ENCODE measurements around the gene PALM.
"Not testable (repeated sequence)": the region's sequence is repeated elsewhere in the genome, so short reads cannot be mapped to it uniquely, and the experiment has no call there.

PALM gene, protein sequence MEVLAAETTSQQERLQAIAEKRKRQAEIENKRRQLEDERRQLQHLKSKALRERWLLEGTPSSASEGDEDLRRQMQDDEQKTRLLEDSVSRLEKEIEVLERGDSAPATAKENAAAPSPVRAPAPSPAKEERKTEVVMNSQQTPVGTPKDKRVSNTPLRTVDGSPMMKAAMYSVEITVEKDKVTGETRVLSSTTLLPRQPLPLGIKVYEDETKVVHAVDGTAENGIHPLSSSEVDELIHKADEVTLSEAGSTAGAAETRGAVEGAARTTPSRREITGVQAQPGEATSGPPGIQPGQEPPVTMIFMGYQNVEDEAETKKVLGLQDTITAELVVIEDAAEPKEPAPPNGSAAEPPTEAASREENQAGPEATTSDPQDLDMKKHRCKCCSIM

DNA sequence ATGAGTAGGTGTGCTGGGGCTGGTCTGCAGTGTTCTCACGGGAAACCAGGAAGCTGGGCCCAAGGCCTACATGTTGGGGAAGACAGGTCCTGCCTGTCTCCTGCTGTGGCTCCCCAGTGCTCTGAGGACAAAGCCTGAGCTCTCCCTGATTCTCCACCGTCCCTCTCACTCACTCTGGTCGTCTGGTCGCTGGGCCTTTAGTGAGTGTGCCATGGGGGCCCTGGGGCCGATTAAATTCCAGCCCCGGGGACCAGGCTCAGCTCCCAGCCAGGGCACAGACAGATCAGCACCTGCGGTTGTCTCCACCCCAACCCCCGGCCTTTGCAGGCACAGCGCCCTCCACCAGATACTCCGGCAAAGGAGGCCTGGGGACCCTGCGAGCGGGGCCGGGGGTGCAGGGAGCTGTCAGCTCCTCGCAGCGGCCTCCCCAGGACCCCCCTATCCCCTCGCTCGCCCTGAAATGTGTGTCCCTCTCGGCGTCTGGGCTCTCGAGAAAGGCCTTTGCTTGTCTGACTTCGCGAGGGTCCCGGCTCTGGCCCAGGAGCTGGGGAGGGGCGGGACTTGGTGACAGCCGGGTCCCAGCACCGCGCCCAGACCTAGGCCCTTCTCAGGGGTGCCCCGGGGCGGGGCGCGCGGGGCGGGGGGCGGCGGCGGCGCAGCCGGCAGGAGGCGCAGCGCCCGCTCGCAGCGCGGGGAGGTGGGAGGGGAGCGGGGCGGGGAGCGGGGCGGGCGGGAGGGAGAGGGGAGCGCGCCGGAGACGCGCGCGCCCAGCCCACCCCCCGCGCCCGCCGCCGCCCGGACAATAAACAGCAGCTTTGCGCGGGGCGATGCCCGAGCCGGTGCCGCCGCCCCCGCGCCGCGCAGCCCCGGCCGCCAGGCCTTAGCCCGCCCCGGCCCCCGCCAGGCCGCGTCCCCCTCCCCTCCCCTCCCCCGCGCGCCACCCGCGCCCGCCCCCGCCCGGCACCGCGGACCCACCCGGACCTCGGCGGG, at the start of gene PALM:
PALM (plus strand) TSS at position 782 of the 990 bp plus-strand sequence. CDS start 212 bp downstream, outside the sequence.
- DNase-seq: no peak

DNA sequence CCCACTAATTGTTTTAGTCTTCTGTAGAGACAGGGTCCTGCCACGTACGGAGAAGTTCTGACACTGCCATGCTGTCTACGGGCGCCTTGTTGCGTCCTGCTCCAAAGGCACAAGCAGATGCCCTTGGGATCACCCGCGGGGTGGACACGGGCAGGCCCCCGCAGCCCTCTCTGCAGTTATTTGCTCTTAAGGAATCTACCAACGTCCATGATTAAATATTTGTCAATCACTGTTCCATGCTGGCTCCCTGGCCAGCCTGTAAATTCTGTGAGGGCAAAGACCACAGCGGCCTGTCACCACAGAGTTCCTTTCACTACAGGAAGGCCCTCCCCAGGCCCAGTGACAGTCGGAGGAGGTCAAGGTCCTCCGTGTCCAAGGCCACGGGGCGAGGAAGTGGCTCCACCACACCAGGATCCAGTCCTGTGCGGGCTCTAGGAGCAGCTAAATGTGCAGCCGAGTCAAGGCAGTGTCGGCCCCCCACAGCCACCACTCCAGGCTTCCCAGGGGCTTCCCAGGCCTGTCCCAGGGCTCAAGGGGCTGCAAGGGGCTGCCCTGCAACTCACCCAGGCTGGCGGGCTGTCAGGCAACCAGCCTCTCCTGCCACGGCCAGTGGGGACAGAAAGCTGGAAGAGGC, 47.8 kb upstream of the PALM start:
- no peak for DNase-seq

DNA sequence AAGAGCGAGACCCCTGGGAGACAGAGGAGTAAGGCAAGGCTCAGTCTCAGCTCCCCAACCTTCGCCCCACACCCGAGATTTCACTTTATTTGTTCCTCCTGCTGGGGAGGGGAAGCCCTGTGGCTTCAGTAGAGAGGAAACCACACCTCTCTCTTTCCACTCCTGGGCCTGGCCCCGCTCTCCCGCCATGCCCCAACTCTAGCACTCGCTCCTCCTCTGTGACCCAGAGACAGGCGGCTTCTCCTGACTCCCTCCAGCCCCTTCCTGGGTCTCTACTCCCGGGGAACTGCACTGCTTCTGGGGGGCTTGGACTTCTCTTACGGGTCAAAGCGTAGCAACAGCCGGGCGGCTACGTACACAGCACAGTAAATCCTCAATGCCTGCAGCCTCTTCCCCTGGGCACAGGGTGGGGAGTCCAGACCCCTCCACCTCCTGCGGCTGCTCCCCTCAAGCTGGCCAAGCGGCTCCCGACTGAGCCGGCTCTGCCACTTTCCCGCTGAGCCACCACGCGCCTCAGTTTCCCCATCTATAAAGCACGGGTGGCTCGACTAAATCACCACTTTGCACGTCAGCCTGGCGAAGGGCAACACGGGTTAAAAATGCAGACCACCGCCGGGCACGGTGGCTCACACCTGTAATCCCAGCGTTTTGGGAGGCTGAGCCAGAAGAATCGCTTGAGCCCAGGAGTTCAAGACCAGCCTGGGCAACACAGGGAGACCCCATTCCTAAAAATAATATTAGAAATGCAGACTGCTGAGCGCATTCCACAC, 47.1 kb upstream of the PALM start:
- DNase-seq: peak; percentile 50

DNA sequence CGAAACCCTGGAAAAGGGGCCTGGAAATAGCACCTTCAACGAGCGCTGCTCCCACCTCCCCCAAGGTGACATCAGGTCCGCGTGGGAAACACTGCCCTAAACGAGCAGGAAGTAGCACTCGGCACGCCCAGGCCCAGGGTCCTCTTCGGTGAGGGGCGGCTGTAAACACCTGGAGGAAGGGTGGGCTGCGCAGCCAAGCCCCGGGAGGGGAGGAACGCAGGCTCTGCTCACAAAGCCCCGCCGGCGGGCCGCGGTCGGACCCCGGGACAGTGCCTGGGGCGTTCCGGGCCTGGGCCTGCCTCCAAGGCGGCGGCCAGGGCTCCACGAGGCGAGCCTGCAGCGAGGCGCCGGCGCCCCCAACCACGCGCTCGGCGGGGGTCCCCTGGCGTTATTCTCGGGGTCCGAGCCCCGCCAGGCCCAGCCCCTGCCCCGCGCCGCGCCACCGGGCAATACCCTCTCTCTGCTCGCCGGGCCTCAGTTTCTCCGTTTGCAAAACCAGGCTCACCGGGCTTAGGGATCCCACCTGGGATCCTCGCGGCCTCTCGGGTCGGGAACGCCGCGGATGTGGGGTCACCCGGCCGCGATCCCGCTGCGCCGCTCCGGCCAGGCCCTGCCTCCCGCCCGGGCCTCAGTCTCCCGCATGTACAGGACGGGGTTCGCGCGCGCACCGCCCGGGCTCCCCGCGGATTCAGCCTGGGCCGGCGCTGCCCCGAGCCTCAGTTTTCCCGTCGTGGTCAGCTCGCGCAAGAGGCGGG, 46.4 kb upstream of the PALM start:
- DNase-seq: peak; percentile 43 to 63

DNA sequence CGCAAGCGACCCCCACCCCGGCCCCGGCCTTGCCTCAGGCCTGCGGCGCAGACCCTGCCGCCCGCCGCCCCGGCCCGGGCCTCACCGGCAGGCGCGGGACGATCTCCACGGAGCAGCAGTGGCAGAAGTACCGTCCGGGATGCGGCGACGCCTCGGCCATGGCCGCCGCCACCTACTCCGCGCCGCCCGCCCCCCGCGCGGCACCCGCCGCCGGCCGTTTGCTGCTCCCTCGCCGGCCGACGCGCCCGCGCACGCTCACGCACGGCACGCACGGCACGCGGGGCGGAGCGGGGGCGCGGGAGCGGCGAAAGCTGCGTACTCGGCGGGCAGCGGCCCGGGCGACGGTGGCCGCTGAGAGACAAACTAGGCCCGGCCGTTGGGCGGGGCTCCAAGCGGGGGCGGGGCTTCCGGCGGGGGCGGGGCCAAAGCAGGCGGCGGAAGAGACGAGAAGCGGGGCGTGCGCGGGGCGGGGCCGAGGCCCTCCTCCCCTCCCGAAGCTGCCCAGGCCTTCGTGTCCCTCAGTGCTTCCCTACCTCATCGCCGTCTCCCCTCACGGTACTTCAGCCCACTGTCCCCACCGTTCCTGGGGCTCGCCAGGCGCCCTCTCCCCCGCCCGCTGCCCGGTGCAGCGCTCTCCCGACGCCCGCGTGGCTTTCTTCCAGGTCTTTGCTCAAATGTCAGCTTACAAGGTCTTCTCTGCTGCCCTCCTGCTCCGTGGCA, 45.6 kb upstream of the PALM start, which contains the start of gene RNF126:
RNF126 (minus strand) TSS at position 253 of the 720 bp plus-strand sequence; CDS start at position 160, 93 bp downstream.
- peak; percentile 97 to 98 for DNase-seq

DNA sequence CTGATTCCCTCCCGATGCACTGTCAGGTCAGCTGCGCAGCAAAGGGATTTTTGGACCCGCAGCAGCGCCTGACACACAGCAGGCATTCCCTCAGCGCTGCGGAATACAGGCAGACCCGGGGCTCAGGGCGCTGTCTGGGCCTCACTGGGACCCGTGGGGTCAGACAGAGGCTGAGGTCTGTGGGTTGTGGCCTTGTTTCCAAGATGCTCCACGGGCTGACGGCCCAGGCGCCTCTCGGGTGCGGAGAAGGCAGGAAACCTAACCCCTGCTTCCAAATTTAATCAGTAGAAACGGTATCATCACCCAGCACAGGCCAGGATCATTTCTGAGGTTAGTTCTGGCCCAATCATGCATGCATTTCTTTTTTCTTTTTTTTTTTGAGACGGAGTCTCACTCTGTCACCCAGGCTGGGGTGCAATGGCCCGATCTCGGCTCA, 45.0 kb upstream of the PALM start:
- no peak for DNase-seq

DNA sequence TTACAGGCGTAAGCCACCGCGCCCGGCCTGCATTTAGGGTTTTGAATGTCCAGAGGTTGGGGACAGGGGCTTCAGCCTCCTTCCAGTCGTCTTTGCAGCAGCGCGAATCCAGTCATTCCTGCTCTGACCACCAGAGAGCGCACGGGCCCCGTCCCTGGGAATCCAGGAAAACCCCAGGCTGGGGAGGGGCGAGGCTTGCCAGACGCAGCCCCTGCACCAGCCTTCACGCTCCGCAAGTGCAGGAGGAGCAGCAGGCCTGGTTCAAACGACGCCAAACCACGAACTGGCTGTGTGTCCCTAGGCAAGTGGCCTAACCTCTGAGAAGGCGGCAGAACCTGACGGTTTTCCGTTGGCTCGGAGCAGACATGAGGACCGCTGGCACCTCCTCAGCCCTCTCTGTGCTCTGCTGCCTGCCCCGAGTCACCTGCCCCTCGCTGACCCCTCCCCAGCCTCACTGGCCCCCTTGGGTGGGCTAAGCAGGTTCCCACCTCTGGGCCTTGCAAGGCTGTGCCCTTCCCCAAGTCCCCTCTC, 43.8 kb upstream of the PALM start:
- DNase-seq: peak; percentile 81 to 83

DNA sequence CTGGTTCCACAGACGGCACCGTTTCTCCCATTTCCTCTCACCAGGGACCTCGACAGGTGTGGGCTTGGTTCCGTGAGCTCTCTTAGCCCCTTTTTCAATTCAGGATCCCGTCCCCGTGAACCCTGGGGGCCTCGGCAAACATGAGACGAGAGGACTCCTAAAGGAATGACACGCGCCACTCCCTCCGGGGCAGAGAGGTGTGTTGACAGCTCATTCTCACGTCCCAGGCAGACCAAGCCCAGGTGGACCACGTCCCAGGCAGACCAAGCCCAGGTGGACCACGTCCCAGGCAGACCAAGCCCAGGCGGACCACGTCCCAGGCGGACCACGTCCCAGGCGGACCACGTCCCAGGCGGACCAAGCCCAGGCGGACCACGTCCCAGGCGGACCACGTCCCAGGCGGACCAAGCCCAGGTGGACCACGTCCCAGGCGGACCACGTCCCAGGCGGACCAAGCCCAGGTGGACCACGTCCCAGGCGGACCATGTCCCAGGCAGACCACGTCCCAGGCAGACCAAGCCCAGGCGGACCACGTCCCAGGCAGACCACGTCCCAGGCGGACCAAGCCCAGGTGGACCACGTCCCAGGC, 41.7 kb upstream of the PALM start:
- not testable (repeated sequence) for DNase-seq

DNA sequence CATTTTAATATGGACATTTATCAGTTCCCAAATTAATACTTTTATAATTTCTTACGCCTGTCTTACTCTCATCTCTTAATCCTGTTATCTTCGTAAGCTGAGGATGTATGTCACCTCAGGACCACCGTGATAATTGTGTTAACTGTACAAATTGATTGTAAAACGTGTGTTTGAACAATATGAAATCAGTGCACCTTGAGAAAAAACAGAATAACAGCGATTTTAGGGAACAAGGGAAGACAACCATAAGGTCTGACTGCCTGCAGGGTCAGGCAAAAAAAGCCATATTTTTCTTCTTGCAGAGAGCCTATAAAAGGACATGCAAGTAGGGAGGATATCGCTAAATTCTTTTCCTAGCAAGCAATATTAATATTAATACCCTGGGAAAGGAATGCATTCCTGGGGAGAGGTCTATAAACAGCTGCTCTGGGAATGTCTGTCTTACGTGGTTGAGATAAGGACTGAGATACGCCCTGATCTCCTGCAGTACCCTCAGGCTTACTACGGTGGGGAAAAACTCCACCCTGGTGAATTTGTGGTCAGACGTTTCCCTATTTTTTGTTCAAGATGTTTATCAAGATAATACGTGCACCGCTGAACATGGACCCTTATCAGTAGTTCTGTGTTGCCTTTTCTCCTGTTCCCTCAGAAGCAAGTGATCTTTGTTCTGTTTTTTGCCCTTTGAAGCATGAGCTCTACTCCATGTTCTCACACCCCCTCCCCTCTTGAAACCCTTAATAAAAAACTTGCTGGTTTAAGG, 39.9 kb upstream of the PALM start:
- not testable (repeated sequence) for DNase-seq

DNA sequence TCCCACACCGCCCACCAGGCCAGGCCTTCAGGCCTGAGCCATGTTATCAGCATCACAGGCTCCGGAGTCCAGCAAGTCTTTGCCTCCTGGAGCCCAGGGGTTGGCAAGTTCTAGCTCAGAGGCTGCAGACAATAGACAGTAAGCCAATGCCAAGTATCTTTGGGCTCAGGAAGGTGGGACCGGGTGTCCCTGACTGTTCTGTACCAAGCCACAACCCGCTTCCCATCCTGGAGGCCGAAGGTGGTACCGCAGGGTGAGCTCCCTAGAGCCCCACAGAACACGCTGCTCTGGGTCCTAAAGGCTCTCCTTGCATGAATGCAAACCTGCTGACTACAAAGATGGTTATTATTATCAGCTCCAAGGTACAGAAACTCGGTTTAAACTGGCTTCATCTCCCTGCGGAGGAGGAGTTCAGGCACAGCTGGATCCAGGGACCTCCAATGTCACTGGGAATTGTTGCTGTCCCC, 38.1 kb upstream of the PALM start:
- DNase-seq: no peak

DNA sequence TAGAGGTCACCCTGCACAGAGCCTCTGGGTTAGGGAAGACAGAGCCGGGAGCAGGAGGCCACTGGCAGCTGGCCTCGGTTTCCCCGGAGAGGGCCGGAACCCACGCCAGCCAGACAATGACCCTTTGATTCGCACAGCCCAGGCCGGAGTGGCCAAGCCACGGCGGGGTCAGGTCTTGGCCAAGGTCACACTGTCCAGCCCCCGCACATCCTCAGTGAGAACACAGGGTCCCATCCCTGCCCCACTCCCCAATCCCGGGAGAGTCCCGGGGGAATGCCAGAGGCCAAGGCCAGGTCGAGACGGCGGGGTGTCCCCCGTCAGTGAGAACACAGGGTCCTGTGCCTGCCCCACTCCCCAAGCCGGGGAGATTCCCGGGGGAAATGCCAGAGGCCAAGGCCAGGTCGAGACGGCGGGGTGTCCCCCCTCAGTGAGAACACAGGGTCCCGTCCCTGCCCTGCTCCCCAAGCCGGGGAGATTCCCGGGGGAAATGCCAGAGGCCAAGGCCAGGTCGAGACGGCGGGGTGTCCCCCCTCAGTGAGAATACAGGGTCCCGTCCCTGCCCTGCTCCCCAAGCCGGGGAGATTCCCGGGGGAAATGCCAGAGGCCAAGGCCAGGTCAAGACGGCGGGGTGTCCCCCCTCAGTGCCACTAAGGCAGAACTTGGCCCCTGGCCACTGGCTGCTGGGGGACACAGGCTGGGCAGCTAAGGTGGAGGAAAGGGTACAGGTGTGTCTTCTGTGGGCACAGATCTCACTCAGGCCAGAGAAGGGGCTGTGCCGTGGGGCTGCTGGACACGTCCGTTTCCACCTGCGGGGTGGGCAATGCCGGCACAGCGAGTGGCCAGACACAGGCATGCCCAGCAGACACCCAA, 34.2 kb upstream of the PALM start:
- DNase-seq: no peak

DNA sequence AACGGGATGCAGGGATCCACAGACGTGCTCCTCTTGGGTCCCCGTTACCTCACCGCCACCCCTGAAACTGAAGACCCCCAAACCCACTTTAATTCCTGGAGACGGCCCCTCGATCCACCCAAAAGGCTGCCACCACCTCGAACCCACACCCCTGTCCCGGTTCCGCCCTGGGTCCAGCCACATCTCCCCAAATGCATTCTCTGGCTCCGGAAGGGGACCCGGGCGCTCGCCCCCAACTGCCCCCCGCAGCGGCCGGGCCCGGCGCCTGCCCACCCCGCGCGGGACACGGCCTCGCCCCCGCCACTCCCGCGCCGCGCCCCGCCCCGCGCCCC, 32.8 kb upstream of the PALM start:
- no peak for DNase-seq

DNA sequence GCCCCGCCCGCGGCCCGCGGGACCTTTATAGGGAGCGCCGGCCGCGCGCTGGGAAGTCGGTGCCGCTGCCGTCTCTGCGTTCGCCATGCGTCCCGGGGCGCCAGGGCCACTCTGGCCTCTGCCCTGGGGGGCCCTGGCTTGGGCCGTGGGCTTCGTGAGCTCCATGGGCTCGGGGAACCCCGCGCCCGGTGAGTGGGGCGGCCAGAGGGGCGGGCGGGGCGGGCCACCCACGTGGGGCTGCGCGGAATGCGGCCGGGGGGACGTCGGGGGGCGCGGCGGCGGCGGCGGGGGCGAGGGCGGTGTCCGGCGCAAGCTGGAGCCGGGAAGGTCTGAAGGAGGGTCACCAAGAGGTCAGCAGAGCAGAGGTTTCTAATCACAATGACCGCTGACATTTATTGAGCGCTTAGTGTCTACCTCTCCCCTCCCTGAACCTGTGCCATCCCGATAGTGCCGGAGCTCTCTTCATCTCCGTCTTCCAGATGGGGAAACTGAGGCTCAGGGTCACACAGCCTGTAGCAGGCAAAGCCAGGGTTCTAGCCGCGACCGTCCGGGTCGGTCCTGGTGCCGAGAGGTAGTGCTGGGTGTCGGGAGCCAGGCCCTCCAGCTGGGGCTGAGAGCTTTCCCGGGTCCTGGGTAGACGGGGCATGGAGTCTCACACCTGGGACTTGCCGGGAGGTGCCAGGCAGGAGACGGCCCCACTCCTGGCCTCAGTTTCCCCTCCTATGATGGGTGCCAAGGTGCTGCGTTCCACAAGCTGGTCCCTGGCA, 32.2 kb upstream of the PALM start, which contains the start of gene FSTL3:
FSTL3 (plus strand) TSS at position 54 of the 767 bp plus-strand sequence; CDS start at position 86, 32 bp downstream.
- no peak for DNase-seq

DNA sequence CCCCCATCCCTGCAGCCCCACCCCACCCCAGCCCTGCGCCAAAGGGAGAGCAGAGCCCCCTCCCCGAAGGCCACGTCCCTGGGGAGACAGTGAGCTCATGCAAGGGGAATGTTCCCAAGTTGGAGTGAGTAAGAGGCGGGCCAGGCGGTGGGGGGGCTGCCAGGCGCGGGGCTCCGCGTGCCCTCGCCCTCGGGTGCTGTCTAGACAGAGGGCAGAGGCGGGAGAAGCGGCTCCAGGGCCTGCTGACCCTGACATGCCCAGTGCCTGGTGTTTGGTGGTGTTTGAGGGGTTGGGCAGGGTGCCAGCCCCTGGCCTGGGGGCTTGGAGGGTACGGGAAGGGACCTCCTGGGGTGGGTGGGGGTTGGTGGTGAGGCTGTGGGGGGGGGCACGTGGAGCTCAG, 31.5 kb upstream of the PALM start:
- DNase-seq: no peak

DNA sequence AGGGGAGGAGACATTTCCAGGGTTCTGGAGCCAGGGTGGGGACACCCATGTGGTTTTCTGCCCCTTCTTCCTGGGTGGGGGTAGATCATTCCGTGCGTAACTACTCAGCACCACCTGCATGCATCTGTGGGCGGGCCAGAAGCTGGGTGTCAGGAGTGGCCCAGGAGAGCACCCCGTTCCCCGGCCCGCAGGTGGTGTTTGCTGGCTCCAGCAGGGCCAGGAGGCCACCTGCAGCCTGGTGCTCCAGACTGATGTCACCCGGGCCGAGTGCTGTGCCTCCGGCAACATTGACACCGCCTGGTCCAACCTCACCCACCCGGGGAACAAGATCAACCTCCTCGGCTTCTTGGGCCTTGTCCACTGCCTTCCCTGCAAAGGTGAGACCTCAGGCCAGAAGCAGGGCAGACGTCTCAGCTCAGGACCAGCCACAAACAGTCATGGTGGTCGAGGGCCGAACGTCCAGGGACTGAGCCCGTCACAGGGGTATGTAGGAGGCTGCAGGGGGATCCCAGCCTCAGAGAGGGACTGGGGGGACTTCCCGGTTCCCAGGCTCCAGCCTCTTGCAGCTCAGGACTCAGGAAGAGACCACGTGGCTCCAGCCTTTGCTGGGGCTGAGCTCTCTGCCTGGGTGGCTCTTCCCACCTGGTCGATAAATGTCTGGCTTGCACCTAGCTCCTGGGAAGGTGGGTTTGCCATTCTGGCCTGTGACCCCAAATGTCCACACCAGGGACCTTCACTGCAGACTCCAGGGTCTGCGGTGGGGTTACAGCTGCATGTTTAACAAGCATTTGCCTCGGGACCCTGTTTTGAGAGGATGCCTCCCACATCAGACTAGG, 30.9 kb upstream of the PALM start:
- DNase-seq: no peak

DNA sequence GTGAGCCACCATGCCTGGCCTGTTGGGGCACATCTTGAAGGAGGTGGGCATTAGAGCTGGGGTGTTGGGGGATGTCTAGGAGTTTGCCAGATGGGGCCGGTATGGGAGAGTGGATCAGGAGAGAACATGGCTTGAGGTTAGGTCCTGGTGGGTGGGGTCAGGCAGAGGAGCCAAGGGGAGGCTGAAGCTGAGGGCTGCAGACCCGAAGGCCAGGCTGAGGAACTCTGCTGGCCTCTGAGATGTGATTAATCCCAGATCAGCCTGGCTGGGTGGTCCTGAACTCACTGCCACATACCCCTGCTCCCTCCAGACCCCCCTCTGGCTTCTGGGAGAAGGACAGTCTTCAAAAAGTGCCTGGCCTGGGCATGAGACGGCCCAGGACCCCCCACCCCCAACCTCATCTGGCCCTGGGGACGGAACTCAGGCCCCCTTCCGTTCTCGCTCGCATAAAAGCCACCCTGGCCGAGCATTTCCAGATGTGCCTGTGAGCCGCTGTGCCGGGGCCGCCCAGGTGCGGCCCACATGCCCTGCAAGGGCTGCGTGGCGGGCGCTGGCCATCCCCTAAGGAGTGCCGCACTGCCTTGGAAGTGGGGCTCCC, 29.8 kb upstream of the PALM start:
- DNase-seq: no peak

Data from stimulated activated CD4-positive, alpha-beta T cell treated with anti-CD3 and anti-CD28 coated beads, Interleukin-2, amount 100 ng/mL, for 48 hours (primary cell).